Cortex of kidney (tissue), 1 donor: ENCODE measurements around the gene LDAH.
"Not testable (repeated sequence)": the region's sequence is repeated elsewhere in the genome, so short reads cannot be mapped to it uniquely, and the experiment has no call there.

Experiments used
- DNase-seq: peaks from one replicate; lab custom pipeline; 2025; lab: John Stamatoyannopoulos, UW

LDAH gene

GRCh38 chr2:20722592-20723240 lies 100.2 kb downstream of the LDAH start:
- no peak for DNase-seq

DNA sequence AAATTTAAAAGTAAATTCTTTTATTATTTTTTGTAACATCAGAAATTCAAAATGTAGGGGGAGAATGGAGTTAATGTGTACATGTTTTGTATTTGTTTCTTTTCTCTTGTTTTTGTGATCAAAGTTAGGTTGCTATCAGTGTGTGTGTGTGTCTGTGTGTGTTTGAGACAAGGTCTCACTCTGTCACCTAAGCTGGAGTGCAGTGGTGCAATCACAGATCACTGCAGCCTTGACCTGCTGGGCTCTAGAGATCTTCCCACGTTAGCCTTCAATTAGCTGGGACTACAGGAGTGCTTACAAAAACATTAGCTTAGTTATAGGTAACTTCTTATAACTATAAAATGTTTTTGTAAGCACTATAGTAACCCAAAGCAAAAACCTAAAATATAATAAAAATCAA lies 105.3 kb downstream of the LDAH start:
- no peak for DNase-seq

DNA sequence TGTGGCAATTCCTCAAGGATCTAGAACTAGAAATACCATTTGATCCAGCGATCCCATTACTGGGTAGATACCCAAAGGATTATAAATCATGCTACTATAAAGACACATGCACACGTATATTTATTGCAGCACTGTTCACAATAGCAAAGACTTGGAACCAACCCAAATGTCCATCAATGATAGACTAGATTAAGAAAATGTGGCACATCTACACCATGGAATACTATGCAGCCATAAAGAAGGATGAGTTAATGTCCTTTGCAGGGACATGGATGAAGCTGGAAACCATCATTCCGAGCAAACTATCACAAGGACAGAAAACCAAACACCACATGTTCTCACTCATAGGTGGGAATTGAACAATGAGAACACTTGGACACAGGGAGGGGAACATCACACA lies 106.7 kb downstream of the LDAH start:
- not testable (repeated sequence) for DNase-seq

DNA sequence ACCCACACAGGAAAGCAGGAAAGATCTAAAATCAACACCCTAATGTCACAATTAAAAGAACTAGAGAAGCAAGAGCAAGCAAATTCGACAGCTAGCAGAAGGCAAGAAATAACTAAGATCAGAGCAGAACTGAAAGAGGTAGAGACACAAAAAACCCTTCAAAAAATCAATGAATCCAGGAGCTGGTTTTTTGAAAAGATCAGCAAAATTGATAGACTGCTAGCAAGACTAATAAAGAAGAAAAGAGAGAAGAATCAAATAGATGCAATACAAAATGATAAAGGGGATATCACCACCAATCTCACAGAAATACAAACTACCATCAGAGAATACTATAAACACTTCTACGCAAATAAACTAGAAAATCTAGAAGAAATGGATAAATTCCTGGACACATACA lies 108.5 kb downstream of the LDAH start:
- not testable (repeated sequence) for DNase-seq

- DNase-seq, result not testable (repeated sequence)
These were observed 109.3 kb downstream of the LDAH start for GRCh38 chr2:20713585-20713984.

- DNase-seq, result not testable (repeated sequence)
These were observed 111.3 kb downstream of the LDAH start for GRCh38 chr2:20711641-20712040.

GRCh38 chr2:20707601-20708000 lies 115.3 kb downstream of the LDAH start:
- no peak for DNase-seq

GRCh38 chr2:20706786-20707185 lies 116.1 kb downstream of the LDAH start:
- no peak for DNase-seq

DNA sequence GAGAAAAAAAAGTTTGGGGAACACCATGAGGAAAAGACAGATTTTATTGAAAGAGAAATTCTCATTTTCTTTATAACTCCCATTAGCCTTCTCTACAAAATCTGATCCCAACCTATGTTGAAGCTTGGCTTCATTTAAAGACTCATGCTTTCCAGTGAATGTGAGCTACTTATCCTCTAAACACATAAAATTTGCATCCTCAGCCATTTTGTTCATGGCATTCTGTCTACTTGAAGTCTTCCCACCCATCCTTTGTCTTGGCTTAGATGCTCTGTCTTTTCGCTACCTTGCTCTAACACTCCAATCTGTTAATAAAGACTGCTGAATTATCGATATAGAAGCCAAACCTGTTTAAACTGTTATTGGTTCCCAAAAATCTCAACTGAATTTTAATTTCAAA lies 116.7 kb downstream of the LDAH start:
- DNase-seq, result no peak

DNA sequence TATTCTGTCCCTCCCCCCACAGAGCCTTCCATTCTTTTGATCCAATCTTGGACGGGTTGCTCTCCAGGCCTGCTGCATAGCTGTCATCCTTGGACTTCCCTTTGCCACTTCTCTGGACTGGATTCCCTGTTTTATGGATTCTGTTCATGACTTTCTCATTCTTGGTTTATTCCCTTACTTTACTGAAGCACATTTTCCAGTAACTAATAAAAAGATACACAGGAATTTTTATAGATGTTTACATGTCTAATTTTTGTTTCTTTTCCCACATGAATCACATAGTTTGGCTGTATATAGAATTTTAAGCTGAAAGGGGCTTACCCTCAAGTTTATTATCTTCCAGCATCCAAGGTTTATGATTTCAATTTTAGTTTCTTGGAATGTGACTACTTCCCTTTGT lies 118.0 kb downstream of the LDAH start:
- DNase-seq, result no peak

- no peak for DNase-seq
These were observed 120.3 kb downstream of the LDAH start for GRCh38 chr2:20702563-20702962.

GRCh38 chr2:20698916-20699613 lies 123.8 kb downstream of the LDAH start:
- DNase-seq, result no peak

DNA sequence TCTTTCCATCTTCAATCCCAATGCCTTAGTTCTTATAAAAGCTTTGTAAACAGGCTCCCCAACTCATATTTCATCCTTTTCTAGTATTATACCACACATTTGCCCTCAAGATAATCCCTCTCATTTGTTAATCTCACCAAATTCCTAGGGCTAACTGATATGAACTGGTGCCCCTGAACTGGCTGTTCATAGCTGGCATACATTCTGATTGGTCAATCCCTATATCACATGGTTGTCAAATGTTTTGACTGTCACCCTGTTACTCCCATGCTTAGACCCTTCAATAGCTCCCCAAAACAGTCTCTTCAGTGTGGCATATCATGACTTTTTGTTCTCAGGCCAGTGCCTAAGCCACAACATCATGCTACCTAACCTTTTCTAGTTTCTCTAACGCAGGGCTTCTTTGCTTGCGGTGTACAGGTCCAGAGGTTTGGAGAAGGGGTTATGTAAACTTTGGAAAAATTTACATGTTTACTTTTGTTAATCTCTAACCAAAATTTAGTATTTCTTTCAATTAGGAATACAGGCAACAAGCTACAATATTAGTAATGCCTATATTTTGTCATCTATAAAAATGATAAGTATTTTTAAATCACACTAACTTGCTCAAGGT lies 125.5 kb downstream of the LDAH start:
- DNase-seq, result no peak

- no peak for DNase-seq
These were observed 126.5 kb downstream of the LDAH start for GRCh38 chr2:20696366-20696765.

DNA sequence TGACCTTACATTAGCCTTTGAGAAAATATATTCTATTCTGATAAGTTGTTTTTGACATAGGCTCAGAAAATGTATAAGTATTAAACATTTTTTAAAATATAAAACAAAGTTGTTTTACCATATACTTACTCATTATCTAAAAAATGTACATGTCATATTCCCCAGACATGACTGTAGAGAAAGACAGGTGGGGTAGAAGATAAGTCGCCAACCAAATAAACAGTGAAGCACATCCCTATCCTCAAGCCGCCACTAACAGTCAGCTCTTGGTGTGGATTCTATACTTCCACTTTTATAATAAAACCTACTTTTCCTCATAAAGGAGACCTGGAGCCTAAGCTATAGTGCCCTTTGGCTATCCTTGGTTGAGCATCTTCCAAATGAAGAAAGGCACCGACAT lies 129.6 kb downstream of the LDAH start:
- DNase-seq, result no peak

DNA sequence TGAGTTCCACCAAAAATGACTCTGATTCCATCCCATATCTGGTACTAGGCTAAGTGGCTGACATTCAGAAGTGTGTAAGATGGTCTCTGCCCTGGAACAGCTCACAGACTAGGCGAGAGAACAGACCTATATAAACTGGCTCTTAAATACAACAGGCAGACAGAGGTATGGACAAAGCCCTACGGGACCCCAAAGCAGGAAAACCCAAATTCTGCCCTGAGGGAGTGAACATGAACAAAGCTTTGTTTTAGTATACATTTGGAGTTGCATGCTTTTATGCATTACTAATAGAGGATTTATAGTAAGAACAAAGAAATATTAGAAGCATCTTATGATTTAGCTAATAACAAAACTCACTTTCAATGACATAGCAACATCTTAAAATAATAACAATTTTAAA lies 130.8 kb downstream of the LDAH start:
- no peak for DNase-seq

GRCh38 chr2:20691076-20691734 lies 131.7 kb downstream of the LDAH start:
- no peak for DNase-seq

DNA sequence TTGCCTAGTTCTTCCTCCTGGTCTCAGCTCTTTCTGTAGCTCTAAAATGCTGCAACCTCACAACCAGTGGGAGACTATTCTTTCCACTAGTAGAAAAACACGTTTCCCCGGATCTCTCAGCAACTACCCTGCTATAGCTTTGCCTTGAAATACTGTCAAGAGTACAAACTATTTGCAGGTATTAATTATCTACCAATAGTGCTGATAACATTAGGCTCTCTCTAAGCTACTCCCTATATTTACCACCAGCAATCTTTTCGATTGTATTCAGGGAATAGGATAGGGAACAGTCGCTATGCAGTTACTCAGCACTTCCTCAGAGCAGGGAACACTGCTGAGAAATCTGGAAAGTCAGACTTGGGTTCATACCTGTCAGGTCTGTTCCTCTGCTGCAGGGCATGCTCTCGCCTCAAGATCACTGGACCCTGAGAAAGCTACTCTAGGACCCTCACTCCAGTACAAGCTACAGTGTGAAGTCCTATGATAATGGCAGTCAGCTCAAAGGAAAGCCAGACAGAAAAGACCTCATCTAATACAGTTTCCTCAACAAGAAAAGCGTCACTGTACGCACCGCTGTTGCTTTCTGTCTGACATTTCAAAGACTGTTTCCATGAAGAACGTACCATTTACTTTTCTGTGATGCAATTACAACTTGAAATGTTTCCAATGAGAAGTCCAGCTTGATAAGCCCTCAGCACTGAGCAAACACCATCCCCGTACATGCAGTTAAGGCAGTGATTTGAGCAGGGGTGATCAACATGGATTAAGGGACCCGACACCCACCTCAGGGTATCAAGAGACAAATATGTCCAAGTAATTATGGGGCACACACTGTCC lies 133.3 kb downstream of the LDAH start:
- DNase-seq, result no peak

DNA sequence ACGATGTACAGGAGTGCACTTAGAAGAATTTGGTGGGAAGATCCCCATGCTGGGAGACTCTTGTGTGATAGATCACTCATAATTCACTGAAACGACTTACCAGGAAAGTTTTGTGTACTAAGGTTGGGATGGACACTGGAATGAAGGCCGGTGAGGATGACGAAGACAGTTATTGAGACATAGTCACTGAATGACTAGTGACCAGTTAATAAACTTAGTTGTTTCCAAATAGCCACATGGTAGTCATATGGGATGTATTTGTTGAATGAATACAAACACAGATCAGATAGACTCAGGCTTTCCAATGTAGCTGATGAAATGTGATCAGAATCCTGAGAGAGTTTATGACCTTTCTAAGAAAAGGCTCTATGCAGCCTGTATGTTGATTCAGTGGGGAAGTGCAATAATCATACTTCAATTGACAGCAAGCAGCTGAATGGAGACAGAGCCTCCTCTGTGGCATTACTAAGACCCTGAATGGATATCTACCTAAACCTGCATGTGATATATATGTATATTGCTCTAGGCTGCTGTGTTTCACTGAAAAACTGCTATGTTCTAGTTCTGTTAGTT lies 135.6 kb downstream of the LDAH start:
- DNase-seq, result no peak

GRCh38 chr2:20684581-20685063 lies 138.3 kb downstream of the LDAH start:
- no peak for DNase-seq

- DNase-seq, result no peak
These were observed 140.6 kb downstream of the LDAH start for GRCh38 chr2:20682167-20682920.
